DOHH2 (cell line): ENCODE data around the gene CCDC120.
A peak's percentile ranks its signal among the peaks of the same experiment; 100 is the strongest.

Experiments used
- H3F3A ChIP-seq: fragments of 200-600 bp; sonication (generic), shearing (Covaris generic); 2 replicates; pipeline ENCODE4 v1.6.0; 2016; ENCODE audit warnings: antibody characterized with exemption, mild to moderate bottlenecking; ENCODE audit not compliant: control insufficient read depth, insufficient read depth
- H3K27ac ChIP-seq: fragments of 200-600 bp; sonication (generic); 2 replicates; pipeline ENCODE4 v1.5.1; 2014; ENCODE audit warnings: low read depth, mild to moderate bottlenecking, low read length, moderate library complexity
- H3K27me3 ChIP-seq: fragments of 200-600 bp; sonication (generic); 2 replicates; pipeline ENCODE4 v1.6.1; 2014; ENCODE audit warnings: mild to moderate bottlenecking, low read length, mixed read lengths; ENCODE audit not compliant: control insufficient read depth
- H3K36me3 ChIP-seq: fragments of 200-600 bp; sonication (generic); 2 replicates; pipeline ENCODE4 v1.6.1; 2014; ENCODE audit warnings: mild to moderate bottlenecking, low read length, moderate library complexity, mixed read lengths; ENCODE audit not compliant: control insufficient read depth
- H3K4me1 ChIP-seq: fragments of 200-600 bp; sonication (generic); 2 replicates; pipeline ENCODE4 v1.6.1; 2014; ENCODE audit warnings: mild to moderate bottlenecking, low read length, mixed read lengths; ENCODE audit not compliant: control insufficient read depth
- H3K4me2 ChIP-seq: fragments of 200-600 bp; sonication (generic); 2 replicates; pipeline ENCODE4 v1.6.0; 2014; ENCODE audit warnings: mild to moderate bottlenecking, low read length, moderate library complexity
- H3K4me3 ChIP-seq: fragments of 200-600 bp; sonication (generic); 2 replicates; pipeline ENCODE4 v1.5.1; 2014; ENCODE audit warnings: mild to moderate bottlenecking, low read length, mixed read lengths
- H3K79me2 ChIP-seq: fragments of 200-600 bp; sonication (generic); 2 replicates; pipeline ENCODE4 v1.6.1; 2014; ENCODE audit warnings: mild to moderate bottlenecking, low read length, mixed read lengths; ENCODE audit not compliant: control insufficient read depth
- H3K9me2 ChIP-seq: fragments of 200-600 bp; sonication (generic); replicated peaks from 2 replicates; pipeline ENCODE4 v1.6.1; 2014; ENCODE audit warnings: mild to moderate bottlenecking, low read length, mixed read lengths; ENCODE audit not compliant: control insufficient read depth
- H3K9me3 ChIP-seq: fragments of 200-600 bp; sonication (generic); 2 replicates; pipeline ENCODE4 v1.6.1; 2014; ENCODE audit warnings: antibody characterized with exemption, low read length, mixed read lengths; ENCODE audit not compliant: control insufficient read depth, insufficient read depth
- H4K20me1 ChIP-seq: fragments of 200-600 bp; sonication (generic); 2 replicates; pipeline ENCODE4 v1.6.0; 2014; ENCODE audit warnings: low read depth, mild to moderate bottlenecking, antibody characterized with exemption, low read length, moderate library complexity; ENCODE audit not compliant: control insufficient read depth, insufficient read depth
- CTCF ChIP-seq: fragments of 200-600 bp; sonication (generic); IDR thresholded peaks from one replicate; pipeline ENCODE4 v1.5.1; 2014; ENCODE audit warnings: antibody characterized with exemption, mild to moderate bottlenecking, low read depth, low read length; ENCODE audit not compliant: poor library complexity, severe bottlenecking
- EZH2phosphoT487 ChIP-seq: fragments of 200-600 bp; sonication (generic); IDR thresholded peaks from 2 replicates; pipeline ENCODE4 v1.6.1; 2017; ENCODE audit warnings: borderline replicate concordance, mild to moderate bottlenecking, antibody characterized with exemption, low read length, moderate library complexity, mixed read lengths

Gene CCDC120

GRCh38 chrX:49102190-49102589 is 43.4 kb downstream of the CCDC120 start:
- peak overlapping the region; percentile 88 for H3K4me2 ChIP-seq
- TF ChIP-seq EZH2phosphoT487 (no peak), CTCF (no peak)
- H3K36me3 ChIP-seq, result no peaks in the 10 kb centered on the region
- peaks cover 21% of the 10 kb centered on the region for H3K79me2 ChIP-seq
- no peaks in the 10 kb centered on the region for H3K27me3 ChIP-seq
- H3K9me3 ChIP-seq, result no peaks in the 10 kb centered on the region
- H3K4me1 ChIP-seq, result peaks cover 12% of the 10 kb centered on the region
- H4K20me1 ChIP-seq, result no peaks in the 10 kb centered on the region
- H3F3A ChIP-seq, result 0 out of 2 replicates have a peak, but pooled peaks cover 2% of the 10 kb centered on the region
- no peaks in the 10 kb centered on the region for H3K9me2 ChIP-seq
- peak overlapping the region; percentile 96 for H3K4me3 ChIP-seq
- H3K27ac ChIP-seq, result no peak overlapping the region

DNA sequence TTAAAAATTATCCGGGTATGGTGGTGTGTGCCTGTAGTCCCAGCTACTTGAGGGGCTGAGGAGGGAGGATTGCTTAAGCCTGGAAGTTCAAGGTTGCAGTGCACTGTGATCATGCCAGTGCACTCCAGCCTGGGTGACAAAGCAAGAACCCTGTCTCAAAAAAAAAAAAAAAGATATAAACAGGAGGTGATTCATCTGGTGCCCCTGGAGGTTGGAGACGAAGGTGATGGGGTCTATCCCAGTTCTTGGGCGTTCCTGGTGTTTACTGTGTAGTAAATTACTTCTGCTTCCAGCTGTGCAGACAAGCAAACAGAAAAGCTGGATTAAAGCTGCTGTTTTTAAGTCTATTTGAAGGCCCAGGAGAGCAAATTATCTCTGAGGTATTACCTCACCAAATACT is 44.8 kb downstream of the CCDC120 start:
- H4K20me1 ChIP-seq, result no peaks in the 10 kb centered on the region
- H3K4me3 ChIP-seq, result no peak overlapping the region
- H3K9me2 ChIP-seq, result no peaks in the 10 kb centered on the region
- peaks cover 11% of the 10 kb centered on the region for H3K4me1 ChIP-seq
- no peak overlapping the region for H3K4me2 ChIP-seq
- TF ChIP-seq CTCF (no peak), EZH2phosphoT487 (no peak)
- H3K27ac ChIP-seq, result no peak overlapping the region
- no peaks in the 10 kb centered on the region for H3K9me3 ChIP-seq
- H3F3A ChIP-seq, result 0 out of 2 replicates have a peak, but pooled peaks cover 2% of the 10 kb centered on the region
- H3K27me3 ChIP-seq, result no peaks in the 10 kb centered on the region
- peaks cover 18% of the 10 kb centered on the region for H3K79me2 ChIP-seq
- H3K36me3 ChIP-seq, result no peaks in the 10 kb centered on the region

DNA sequence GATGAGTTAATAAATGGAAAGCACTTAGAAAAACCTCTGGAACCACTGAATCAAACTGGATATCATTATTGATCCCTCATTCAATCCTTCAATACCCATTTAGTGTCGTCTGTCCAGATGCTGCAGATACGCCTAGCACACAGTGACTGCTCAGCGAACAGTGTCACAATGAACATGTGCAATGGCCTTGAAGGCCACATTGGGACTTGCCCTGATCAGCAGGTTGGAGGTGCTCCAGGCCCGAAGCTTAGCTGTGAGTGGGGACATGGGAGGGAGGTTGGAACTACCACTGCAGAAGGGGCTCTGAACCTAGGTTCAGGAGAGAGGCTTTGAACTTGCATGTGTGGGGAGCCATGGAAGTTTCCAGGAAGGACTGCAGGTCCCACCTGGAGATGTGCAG is 47.5 kb downstream of the CCDC120 start:
- Histone ChIP-seq H3K27ac (no peak overlapping the region), H3K9me3 (no peaks in the 10 kb centered on the region), H3K9me2 (no peaks in the 10 kb centered on the region), H3K79me2 (no peaks in the 10 kb centered on the region), H3K36me3 (peaks cover 4% of the 10 kb centered on the region; the same call in 1 of the 2 replicates), H3F3A (no peaks in the 10 kb centered on the region), H3K4me1 (peaks cover 6% of the 10 kb centered on the region), H4K20me1 (no peaks in the 10 kb centered on the region), H3K4me3 (no peak overlapping the region), H3K4me2 (no peak overlapping the region), H3K27me3 (no peaks in the 10 kb centered on the region)
- TF ChIP-seq EZH2phosphoT487, result no peak

DNA sequence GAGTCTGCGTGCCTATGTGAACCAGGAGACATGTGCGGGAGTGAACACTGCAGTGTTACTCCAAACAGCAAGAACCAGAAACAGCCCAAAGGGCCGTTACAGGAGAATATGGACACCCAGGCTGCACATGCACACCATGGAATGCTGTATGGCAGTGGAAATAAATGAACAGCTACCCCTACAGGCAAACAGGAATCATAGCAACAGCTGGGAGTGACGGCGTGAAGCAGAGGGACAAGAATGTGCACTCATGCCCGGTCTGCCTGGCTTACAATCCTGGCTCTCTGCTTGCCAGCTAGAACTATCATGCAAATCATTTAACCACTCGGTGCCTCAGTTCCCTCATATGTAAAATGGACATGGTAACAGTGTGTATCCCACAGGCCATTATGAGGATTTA is 48.1 kb downstream of the CCDC120 start:
- Histone ChIP-seq H3K4me2 (no peak overlapping the region), H3K36me3 (peaks cover 4% of the 10 kb centered on the region; the same call in 1 of the 2 replicates), H3F3A (no peaks in the 10 kb centered on the region), H3K27ac (no peak overlapping the region), H3K9me3 (no peaks in the 10 kb centered on the region), H3K4me3 (no peak overlapping the region), H3K9me2 (no peaks in the 10 kb centered on the region), H4K20me1 (no peaks in the 10 kb centered on the region), H3K4me1 (peaks cover 2% of the 10 kb centered on the region), H3K27me3 (no peaks in the 10 kb centered on the region), H3K79me2 (no peaks in the 10 kb centered on the region)
- TF ChIP-seq CTCF, result peak; percentile 27
- no peak for TF ChIP-seq EZH2phosphoT487
